ENCODE data around the gene GLRX.
"Not testable (repeated sequence)": the region's sequence is repeated elsewhere in the genome, so short reads cannot be mapped to it uniquely, and the experiment has no call there.

Gene GLRX

DNA sequence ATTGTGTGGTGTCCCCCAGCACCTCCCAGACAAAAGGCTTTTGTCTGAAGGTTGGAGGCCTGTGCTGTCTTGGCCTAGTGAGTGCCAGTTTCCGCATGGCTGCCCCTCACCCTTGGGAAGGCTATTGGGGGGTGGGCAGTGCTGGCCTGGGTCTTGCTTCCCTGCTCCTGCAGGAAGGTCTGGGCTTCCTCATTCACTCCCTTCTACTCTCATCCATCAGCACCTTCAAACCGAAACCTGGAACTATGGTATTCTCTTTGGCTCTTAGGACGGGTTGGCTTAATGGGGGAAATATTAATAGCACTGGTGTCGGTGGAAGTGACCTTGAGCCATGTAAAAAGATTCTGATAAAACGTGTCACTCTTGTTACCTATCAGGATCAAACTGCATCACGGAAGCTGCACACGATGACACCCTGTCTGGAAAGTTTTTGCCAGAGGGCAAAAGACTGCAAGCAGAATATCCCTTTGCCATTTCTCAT lies 34.0 kb upstream of the GLRX start:
- Histone ChIP-seq H3K36me3 (no peaks in the 10 kb centered on the region), H3K27me3 (ENCODE audit: insufficient read depth, low read depth, severe bottlenecking) (no peaks in the 10 kb centered on the region), H3K27ac (no peak overlapping the region), H3K4me3 (ENCODE audit: low read depth, low read length) (no peak overlapping the region), H3K9me3 (ENCODE audit: severe bottlenecking) (no peaks in the 10 kb centered on the region)
- no peak for DNase-seq
- TF ChIP-seq CTCF (IDR thresholded peaks at IDR 0.05; ENCODE audit: low read depth, low read length): no peak

- no peak overlapping the region for H3K27ac ChIP-seq
- no peaks in the 10 kb centered on the region for H3K36me3 ChIP-seq
- TF ChIP-seq CTCF (IDR thresholded peaks at IDR 0.05; ENCODE audit: low read depth, low read length): no peak
- no peaks in the 10 kb centered on the region for H3K27me3 ChIP-seq (ENCODE audit: insufficient read depth, low read depth, severe bottlenecking)
- H3K9me3 ChIP-seq (ENCODE audit: severe bottlenecking): no peaks in the 10 kb centered on the region
- no peak overlapping the region for H3K4me3 ChIP-seq (ENCODE audit: low read depth, low read length)
- DNase-seq: no peak
Measured at GRCh38 chr5:95853490-95853889, 31.0 kb upstream of the GLRX start.

GRCh38 chr5:95852567-95852966 lies 30.0 kb upstream of the GLRX start:
- no peak for DNase-seq
- Histone ChIP-seq H3K27me3 (ENCODE audit: insufficient read depth, low read depth, severe bottlenecking) (no peaks in the 10 kb centered on the region), H3K4me3 (ENCODE audit: low read depth, low read length) (no peak overlapping the region), H3K9me3 (ENCODE audit: severe bottlenecking) (no peaks in the 10 kb centered on the region), H3K36me3 (no peaks in the 10 kb centered on the region), H3K27ac (no peak overlapping the region)
- no peak for TF ChIP-seq CTCF (IDR thresholded peaks at IDR 0.05; ENCODE audit: low read depth, low read length)

GRCh38 chr5:95851141-95851540 lies 28.6 kb upstream of the GLRX start:
- DNase-seq; H3K27ac ChIP-seq; H3K4me3 ChIP-seq (ENCODE audit: low read depth, low read length); H3K36me3 ChIP-seq; H3K27me3 ChIP-seq (ENCODE audit: insufficient read depth, low read depth, severe bottlenecking); H3K9me3 ChIP-seq (ENCODE audit: severe bottlenecking): not testable (repeated sequence)

DNA sequence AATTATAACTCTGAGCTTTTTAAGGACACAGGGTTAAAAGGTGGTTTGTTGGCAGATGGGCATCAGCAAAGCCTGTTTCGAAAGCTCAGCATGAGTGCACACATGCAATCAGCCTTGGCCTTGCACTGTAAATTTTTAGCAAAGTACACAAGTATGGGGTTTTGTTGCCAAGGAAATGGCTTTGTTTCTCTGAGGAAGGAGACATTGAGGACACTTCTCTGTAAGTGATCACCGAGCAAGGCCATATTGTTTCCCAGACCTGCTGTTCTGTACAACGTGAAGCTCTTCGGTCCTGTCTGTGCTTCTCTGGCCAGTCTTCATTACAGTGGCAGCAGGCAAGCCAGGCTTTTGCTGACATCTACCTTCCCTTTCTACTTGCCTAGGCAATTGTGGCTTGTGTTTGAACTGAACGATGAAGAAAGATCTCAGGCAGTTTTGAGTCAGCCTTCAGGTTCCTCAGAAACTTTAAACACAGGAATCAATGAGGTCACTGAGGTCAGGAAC lies 27.9 kb upstream of the GLRX start:
- Histone ChIP-seq H3K36me3 (no peaks in the 10 kb centered on the region), H3K9me3 (ENCODE audit: severe bottlenecking) (no peaks in the 10 kb centered on the region), H3K27ac (no peak overlapping the region), H3K27me3 (ENCODE audit: insufficient read depth, low read depth, severe bottlenecking) (no peaks in the 10 kb centered on the region), H3K4me3 (ENCODE audit: low read depth, low read length) (no peak overlapping the region)
- DNase-seq: no peak
- TF ChIP-seq CTCF (IDR thresholded peaks at IDR 0.05; ENCODE audit: low read depth, low read length): no peak

- no peak for TF ChIP-seq CTCF (IDR thresholded peaks at IDR 0.05; ENCODE audit: low read depth, low read length)
- H3K9me3 ChIP-seq (ENCODE audit: severe bottlenecking): no peaks in the 10 kb centered on the region
- no peak for DNase-seq
- H3K27me3 ChIP-seq (ENCODE audit: insufficient read depth, low read depth, severe bottlenecking): no peaks in the 10 kb centered on the region
- no peak overlapping the region for H3K4me3 ChIP-seq (ENCODE audit: low read depth, low read length)
- H3K36me3 ChIP-seq: no peaks in the 10 kb centered on the region
- H3K27ac ChIP-seq: no peak overlapping the region
Measured at GRCh38 chr5:95848701-95849100, 26.2 kb upstream of the GLRX start.
